H9 (cell line): ENCODE measurements around the gene KRT86. TPM values are rescaled to one million over a fixed set of nuclear protein-coding genes. Genes with fewer than 3 reads are reported as not detected.
"Not testable (repeated sequence)": the region's sequence is repeated elsewhere in the genome, so short reads cannot be mapped to it uniquely, and the experiment has no call there.

Source experiments
- DNase-seq: peaks from one replicate; pipeline ENCODE4 v3.0.0-alpha.2; 2017
- H2AFZ ChIP-seq: one replicate; pipeline ENCODE4 v1.6.1; 2013; ENCODE audit warnings: mild to moderate bottlenecking, low read length, control low read depth, moderate library complexity
- H2AK5ac ChIP-seq: 2 replicates; pipeline ENCODE4 v1.6.1; 2013; ENCODE audit warnings: low read length, control low read depth, mixed read lengths; ENCODE audit not compliant: insufficient read length
- H2BK120ac ChIP-seq: one replicate; pipeline ENCODE4 v1.6.1; 2013; ENCODE audit warnings: low read depth, mild to moderate bottlenecking, low read length, control low read depth, inconsistent platforms; ENCODE audit not compliant: poor library complexity, severe bottlenecking
- H2BK12ac ChIP-seq: 2 replicates; pipeline ENCODE4 v1.6.1; 2013; ENCODE audit warnings: low read length, control low read depth, mixed read lengths, low read depth; ENCODE audit not compliant: insufficient read length
- H2BK15ac ChIP-seq: 2 replicates; pipeline ENCODE4 v1.6.1; 2013; ENCODE audit warnings: low read depth, low read length, control low read depth
- H2BK20ac ChIP-seq: one replicate; pipeline ENCODE4 v1.6.1; 2013; ENCODE audit warnings: low read depth, mild to moderate bottlenecking, low read length, control low read depth, inconsistent platforms; ENCODE audit not compliant: poor library complexity, severe bottlenecking
- H2BK5ac ChIP-seq: 2 replicates; pipeline ENCODE4 v1.6.1; 2013; ENCODE audit warnings: low read length, control low read depth, mixed read lengths; ENCODE audit not compliant: insufficient read length
- H3K14ac ChIP-seq: 2 replicates; pipeline ENCODE4 v1.6.1; 2013; ENCODE audit warnings: low read length, control low read depth; ENCODE audit not compliant: insufficient read depth
- H3K18ac ChIP-seq: 2 replicates; pipeline ENCODE4 v1.6.1; 2013; ENCODE audit warnings: low read depth, mild to moderate bottlenecking, mixed read lengths, low read length, control low read depth; ENCODE audit not compliant: insufficient read length
- H3K23ac ChIP-seq: 2 replicates; pipeline ENCODE4 v1.6.1; 2013; ENCODE audit warnings: low read length, control low read depth, mixed read lengths, low read depth; ENCODE audit not compliant: insufficient read length
- H3K23me2 ChIP-seq: 2 replicates; pipeline ENCODE4 v1.6.1; 2013; ENCODE audit warnings: low read depth, mild to moderate bottlenecking, mixed read lengths, low read length, control low read depth; ENCODE audit not compliant: insufficient read length, poor library complexity, severe bottlenecking
- H3K27ac ChIP-seq: 2 replicates; pipeline ENCODE4 v1.5.1; 2013; ENCODE audit warnings: low read length, control low read depth, mixed read lengths, low read depth; ENCODE audit not compliant: insufficient read length
- H3K27me3 ChIP-seq: 2 replicates; pipeline ENCODE4 v1.6.1; 2013; ENCODE audit warnings: low read length, control low read depth, inconsistent platforms; ENCODE audit not compliant: insufficient read depth
- H3K4ac ChIP-seq: 2 replicates; pipeline ENCODE4 v1.6.1; 2013; ENCODE audit warnings: low read depth, mild to moderate bottlenecking, control low read depth, inconsistent platforms, low read length, moderate library complexity
- H3K4me1 ChIP-seq: 2 replicates; pipeline ENCODE4 v1.6.1; 2013; ENCODE audit warnings: low read length, control low read depth, inconsistent platforms; ENCODE audit not compliant: insufficient read depth
- H3K4me2 ChIP-seq: 2 replicates; pipeline ENCODE4 v1.6.1; 2013; ENCODE audit warnings: low read length, control low read depth, mixed read lengths; ENCODE audit not compliant: insufficient read length, insufficient read depth
- H3K56ac ChIP-seq: 2 replicates; pipeline ENCODE4 v1.6.1; 2013; ENCODE audit warnings: low read depth, mild to moderate bottlenecking, mixed read lengths, low read length, control low read depth; ENCODE audit not compliant: insufficient read length
- H3K79me1 ChIP-seq: 2 replicates; pipeline ENCODE4 v1.6.1; 2013; ENCODE audit warnings: low read depth, mild to moderate bottlenecking, moderate library complexity, low read length, control low read depth, inconsistent platforms; ENCODE audit not compliant: insufficient read depth, poor library complexity, severe bottlenecking
- H3K79me2 ChIP-seq: 2 replicates; pipeline ENCODE4 v1.6.1; 2013; ENCODE audit warnings: low read length, control low read depth, inconsistent platforms; ENCODE audit not compliant: insufficient read depth
- H3K9ac ChIP-seq: 2 replicates; pipeline ENCODE4 v1.6.1; 2013; ENCODE audit warnings: low read length, control low read depth, mixed read lengths; ENCODE audit not compliant: insufficient read length; ENCODE audit errors: extremely low read depth
- H3K9me3 ChIP-seq: one replicate; pipeline ENCODE4 v1.6.1; 2013; ENCODE audit warnings: low read depth, low read length, inconsistent platforms; ENCODE audit not compliant: control insufficient read depth
- H3T11ph ChIP-seq: one replicate; pipeline ENCODE4 v1.6.1; 2013; ENCODE audit warnings: mild to moderate bottlenecking, low read length, control low read depth, inconsistent platforms
- H4K20me1 ChIP-seq: one replicate; pipeline ENCODE4 v1.6.1; 2013; ENCODE audit not compliant: control insufficient read depth, insufficient read length, insufficient read depth
- H4K5ac ChIP-seq: 2 replicates; pipeline ENCODE4 v1.6.1; 2013; ENCODE audit warnings: low read depth, mild to moderate bottlenecking, mixed read lengths, low read length, control low read depth; ENCODE audit not compliant: insufficient read length
- H4K8ac ChIP-seq: replicated peaks from 2 replicates; pipeline ENCODE4 v1.6.1; 2013; ENCODE audit warnings: low read length, control low read depth, mixed read lengths, low read depth; ENCODE audit not compliant: insufficient read length
- H4K91ac ChIP-seq: 2 replicates; pipeline ENCODE4 v1.6.1; 2013; ENCODE audit warnings: low read depth, mild to moderate bottlenecking, moderate library complexity, mixed read lengths, low read length, control low read depth; ENCODE audit not compliant: insufficient read length
- H3K27ac Mint-ChIP-seq, 3 experiments: 2 replicates in 2 of 3; 3 replicates in 1 of 3; pipeline ENCODE4 v1.8.0; 2020 to 2021; ENCODE audit warnings: mixed read lengths in 3 of 3, mild to moderate bottlenecking in 1 of 3, moderate library complexity in 1 of 3
- H3K27me3 Mint-ChIP-seq: 2 replicates; pipeline ENCODE4 v1.8.0; 2021; ENCODE audit warnings: low read depth, mild to moderate bottlenecking, moderate library complexity, mixed read lengths
- H3K36me3 Mint-ChIP-seq, 3 experiments: 2 replicates in 2 of 3; 3 replicates in 1 of 3; pipeline ENCODE4 v1.8.0; 2020 to 2021; ENCODE audit warnings: low read depth in 3 of 3, mixed read lengths in 3 of 3; ENCODE audit not compliant: insufficient read depth in 1 of 3
- H3K4me1 Mint-ChIP-seq, 2 experiments: 2 replicates each; pipeline ENCODE4 v1.8.0; 2020; ENCODE audit warnings: mixed read lengths in 2 of 2
- H3K4me3 Mint-ChIP-seq, 2 experiments: 2 replicates in 1 of 2; 3 replicates in 1 of 2; pipeline ENCODE4 v1.8.0; 2020 to 2021; ENCODE audit warnings: mild to moderate bottlenecking in 2 of 2, mixed read lengths in 2 of 2, moderate library complexity in 1 of 2
- H3K9me3 Mint-ChIP-seq, 2 experiments: 2 replicates in 1 of 2; 3 replicates in 1 of 2; pipeline ENCODE4 v1.8.0; 2020; ENCODE audit warnings: mild to moderate bottlenecking in 2 of 2, mixed read lengths in 2 of 2, moderate library complexity in 1 of 2
- WGBS: extraction: QIAGEN DNeasy Blood & Tissue Kit; methylation state at CpG from one replicate; pipeline ENCODE4 v1.1.7; 2013; ENCODE audit warnings: missing lambda C conversion rate, low lambda C conversion rate, mixed read lengths; ENCODE audit not compliant: insufficient read length; ENCODE audit errors: extremely low coverage; 5-methylcytosine and 5-hydroxymethylcytosine counted together
- total RNA-seq: library from RNA; stranded (reverse); gene quantifications from 2 replicates; pipeline ENCODE4 v1.2.1, GENCODE V29; 2021
- TF ChIP-seq, protein P1 (sequence below): fragments of 200-600 bp; sonication (generic); conservative IDR thresholded peaks from 3 replicates; pipeline ENCODE4 v1.8.0; 2021; ENCODE audit warnings: antibody characterized with exemption, mild to moderate bottlenecking

The KRT86 gene
- total RNA-seq, 1 experiment from 2014 or later, result not detected

DNA sequence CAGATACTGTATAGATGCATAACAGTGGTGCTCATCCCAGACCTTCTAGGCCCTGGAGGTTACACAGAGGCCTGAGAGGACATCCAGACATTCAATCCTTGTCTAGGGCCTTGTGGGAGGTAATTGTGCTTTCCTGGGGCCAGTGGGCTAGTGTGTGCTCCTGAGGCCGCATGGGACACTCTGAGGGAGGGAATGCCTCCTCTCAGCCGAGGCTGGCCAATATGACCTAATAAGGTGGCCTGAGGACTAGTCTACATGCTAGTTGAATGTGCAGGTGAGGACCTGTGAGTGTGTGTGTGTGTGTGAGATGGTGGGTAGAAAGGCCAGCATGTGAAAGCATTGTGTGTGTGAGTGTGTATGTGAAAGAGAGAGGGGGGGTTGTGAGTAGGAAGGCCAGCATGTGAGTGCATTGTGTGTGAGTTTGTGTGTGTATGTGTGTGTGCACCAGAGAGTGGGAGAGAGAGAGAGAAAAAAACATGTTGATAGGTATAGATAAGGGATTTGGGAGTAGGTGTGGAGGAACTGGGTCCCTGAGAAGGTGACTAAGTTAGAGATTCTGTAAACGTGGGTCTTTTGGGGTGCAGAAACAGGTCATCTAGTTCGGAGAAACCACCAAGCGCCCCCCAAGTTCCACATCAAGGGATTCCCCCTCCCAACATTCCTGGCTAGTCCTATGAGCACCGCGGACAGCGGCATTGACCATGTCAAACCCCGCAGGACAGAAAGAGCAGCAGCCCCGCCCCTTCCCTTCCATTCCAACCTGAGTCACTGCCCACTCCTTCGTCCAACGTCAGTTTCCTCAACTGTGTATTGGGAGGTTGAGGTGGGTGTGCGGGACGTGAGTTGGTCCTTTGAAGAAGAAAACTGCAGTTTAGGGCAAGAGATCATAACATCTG is 26.6 kb downstream of the KRT86 start:
- Mint-ChIP-seq H3K36me3 (no peaks in the 10 kb centered on the region), H3K27ac (peak overlapping the region in 1 of 3 experiments; percentile 2; a peak in 1 of 7 replicates), H3K9me3 (no peaks in the 10 kb centered on the region; a peak in 1 of 5 replicates), H3K4me1 (peaks cover 8 to 12% of the 10 kb centered on the region in 2 experiments; a peak in 3 of 4 replicates), H3K4me3 (no peak overlapping the region), H3K27me3 (peaks cover 36% of the 10 kb centered on the region)
- no peak overlapping the region for H3K27ac ChIP-seq
- no peak overlapping the region for H2BK120ac ChIP-seq
- H3K79me1 ChIP-seq, result no peaks in the 10 kb centered on the region
- no CpG with 5 or more reads among the region's 14 CpGs for whole genome bisulfite sequencing
- H4K8ac ChIP-seq, result no peak overlapping the region
- H3K56ac ChIP-seq, result no peak overlapping the region
- H3T11ph ChIP-seq, result no peak overlapping the region
- H3K14ac ChIP-seq, result no peak overlapping the region
- no peak overlapping the region for H3K9ac ChIP-seq
- no peaks in the 10 kb centered on the region for H3K9me3 ChIP-seq
- no peak overlapping the region for H3K4me2 ChIP-seq
- H2BK20ac ChIP-seq, result no peak overlapping the region
- H3K23me2 ChIP-seq, result no peaks in the 10 kb centered on the region
- peaks cover 4% of the 10 kb centered on the region for H4K20me1 ChIP-seq
- no peak overlapping the region for H2BK15ac ChIP-seq
- no peak overlapping the region for H2AK5ac ChIP-seq
- H3K79me2 ChIP-seq, result no peaks in the 10 kb centered on the region
- no peak overlapping the region for H2BK5ac ChIP-seq
- H2AFZ ChIP-seq, result no peak overlapping the region
- H3K27me3 ChIP-seq, result no peaks in the 10 kb centered on the region; the same call in 1 of the 2 replicates
- no peak overlapping the region for H3K23ac ChIP-seq
- peak; percentile 64 for DNase-seq
- TF ChIP-seq, protein P1, sequence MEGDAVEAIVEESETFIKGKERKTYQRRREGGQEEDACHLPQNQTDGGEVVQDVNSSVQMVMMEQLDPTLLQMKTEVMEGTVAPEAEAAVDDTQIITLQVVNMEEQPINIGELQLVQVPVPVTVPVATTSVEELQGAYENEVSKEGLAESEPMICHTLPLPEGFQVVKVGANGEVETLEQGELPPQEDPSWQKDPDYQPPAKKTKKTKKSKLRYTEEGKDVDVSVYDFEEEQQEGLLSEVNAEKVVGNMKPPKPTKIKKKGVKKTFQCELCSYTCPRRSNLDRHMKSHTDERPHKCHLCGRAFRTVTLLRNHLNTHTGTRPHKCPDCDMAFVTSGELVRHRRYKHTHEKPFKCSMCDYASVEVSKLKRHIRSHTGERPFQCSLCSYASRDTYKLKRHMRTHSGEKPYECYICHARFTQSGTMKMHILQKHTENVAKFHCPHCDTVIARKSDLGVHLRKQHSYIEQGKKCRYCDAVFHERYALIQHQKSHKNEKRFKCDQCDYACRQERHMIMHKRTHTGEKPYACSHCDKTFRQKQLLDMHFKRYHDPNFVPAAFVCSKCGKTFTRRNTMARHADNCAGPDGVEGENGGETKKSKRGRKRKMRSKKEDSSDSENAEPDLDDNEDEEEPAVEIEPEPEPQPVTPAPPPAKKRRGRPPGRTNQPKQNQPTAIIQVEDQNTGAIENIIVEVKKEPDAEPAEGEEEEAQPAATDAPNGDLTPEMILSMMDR, result no peak
- H4K5ac ChIP-seq, result no peak overlapping the region
- no peaks in the 10 kb centered on the region; the same call in 1 of the 2 replicates for H3K4me1 ChIP-seq
- H3K18ac ChIP-seq, result no peak overlapping the region
- no peak overlapping the region for H3K4ac ChIP-seq
- no peak overlapping the region for H2BK12ac ChIP-seq
- no peak overlapping the region for H4K91ac ChIP-seq

GRCh38 chr12:52301721-52302120 is 27.3 kb downstream of the KRT86 start:
- not testable (repeated sequence) for H4K8ac ChIP-seq
- H3K27me3 Mint-ChIP-seq, result peaks cover 41% of the 10 kb centered on the region

More at GRCh38 chr12:52301721-52302120, 27.3 kb downstream of the KRT86 start:
- H3K56ac ChIP-seq, H3K18ac ChIP-seq, H3K9ac ChIP-seq, H3K79me2 ChIP-seq, H2AFZ ChIP-seq, H3K4me1 ChIP-seq, H3K9me3 ChIP-seq, H3K14ac ChIP-seq, H3K4me3 Mint-ChIP-seq, H2BK12ac ChIP-seq, H3K4ac ChIP-seq, H2BK20ac ChIP-seq, H3K23me2 ChIP-seq, H3T11ph ChIP-seq, H3K79me1 ChIP-seq, H2BK120ac ChIP-seq, H3K23ac ChIP-seq, H3K36me3 Mint-ChIP-seq, H3K27ac Mint-ChIP-seq, H2BK5ac ChIP-seq, H3K27me3 ChIP-seq, H4K91ac ChIP-seq, H4K5ac ChIP-seq, H3K9me3 Mint-ChIP-seq, H3K4me2 ChIP-seq, H2BK15ac ChIP-seq, H3K27ac ChIP-seq, H4K20me1 ChIP-seq, H2AK5ac ChIP-seq, DNase-seq: not testable (repeated sequence)
- no CpG with 5 or more reads among the region's 31 CpGs for WGBS
- H3K4me1 Mint-ChIP-seq, result peaks cover 8 to 12% of the 10 kb centered on the region in 2 experiments; a peak in 3 of 4 replicates
